Adrenal gland (tissue), 5 donors: ENCODE results near the gene CDKAL1.

Experiments
- CTCF ChIP-seq, 6 experiments: fragments of 450-650 bp in 4 of 6; fragments of 200-600 bp in 2 of 6; sonication (generic) in 1 of 6; IDR thresholded peaks; 1 replicate in 5 of 6; 2 replicates in 1 of 6; pipeline versions ENCODE4 v1.5.1 to v1.8.0; 2016 to 2021; ENCODE audit warnings: antibody characterized with exemption in 6 of 6, mild to moderate bottlenecking in 2 of 6, moderate library complexity in 1 of 6
- POLR2A ChIP-seq, 2 donors: fragments of 450-650 bp; IDR thresholded peaks; one replicate each; pipeline ENCODE4 v1.6.1; 2017; ENCODE audit warnings: antibody characterized with exemption in 2 of 2, mild to moderate bottlenecking in 2 of 2, moderate library complexity in 1 of 2
- donor health status: DM: no; HTN: no; CAD: no.

GRCh38 chr6:20712011-20712410 is 177.8 kb downstream of the CDKAL1 start:
- no peak for TF ChIP-seq CTCF (IDR thresholded peaks at IDR 0.05)
- TF ChIP-seq POLR2A (IDR thresholded peaks at IDR 0.05): no peak
